Hepatocyte (in vitro differentiated cells): ENCODE data around the gene TBC1D3B. TPM values are rescaled to one million over a fixed set of nuclear protein-coding genes. Genes with fewer than 3 reads are reported as not detected.
"Not testable (repeated sequence)": the region's sequence is repeated elsewhere in the genome, so short reads cannot be mapped to it uniquely, and the experiment has no call there.

Source experiments
- DNase-seq: peaks from one replicate; pipeline ENCODE4 v3.0.0-alpha.2; 2016; ENCODE audit warnings: low spot score
- H2AFZ ChIP-seq: fragments of 200-600 bp; sonication (generic); 2 replicates; pipeline ENCODE4 v1.6.0; 2016; ENCODE audit warnings: antibody characterized with exemption, mild to moderate bottlenecking
- H3K27ac ChIP-seq: fragments of 200-600 bp; sonication (generic); 2 replicates; pipeline ENCODE4 v1.5.1; 2016; ENCODE audit warnings: mild to moderate bottlenecking
- H3K27me3 ChIP-seq: fragments of 200-600 bp; sonication (generic); 2 replicates; pipeline ENCODE4 v1.6.1; 2016
- H3K36me3 ChIP-seq: fragments of 200-600 bp; sonication (generic); replicated peaks from 2 replicates; pipeline ENCODE4 v1.5.1; 2016; ENCODE audit warnings: low read depth; ENCODE audit not compliant: insufficient read depth
- H3K4me1 ChIP-seq: fragments of 200-600 bp; sonication (generic); 2 replicates; pipeline ENCODE4 v1.5.1; 2016; ENCODE audit warnings: mild to moderate bottlenecking, moderate library complexity; ENCODE audit not compliant: insufficient read depth
- H3K4me2 ChIP-seq: fragments of 200-600 bp; sonication (generic); 2 replicates; pipeline ENCODE4 v1.6.0; 2016
- H3K4me3 ChIP-seq: fragments of 200-600 bp; sonication (generic); 2 replicates; pipeline ENCODE4 v1.5.1; 2016; ENCODE audit warnings: mild to moderate bottlenecking
- H3K79me2 ChIP-seq: fragments of 200-600 bp; sonication (generic); 2 replicates; pipeline ENCODE4 v1.6.0; 2017; ENCODE audit warnings: mild to moderate bottlenecking
- H3K9me2 ChIP-seq: fragments of 200-600 bp; sonication (generic); replicated peaks from 2 replicates; pipeline ENCODE4 v1.6.0; 2017; ENCODE audit warnings: mild to moderate bottlenecking; ENCODE audit not compliant: insufficient read depth
- H3K9me3 ChIP-seq: fragments of 200-600 bp; sonication (generic); 2 replicates; pipeline ENCODE4 v1.5.1; 2016; ENCODE audit warnings: low read depth, mild to moderate bottlenecking
- H4K20me1 ChIP-seq: fragments of 200-600 bp; sonication (generic); 2 replicates; pipeline ENCODE4 v1.6.0; 2016; ENCODE audit warnings: mild to moderate bottlenecking; ENCODE audit not compliant: insufficient read depth, poor library complexity, severe bottlenecking
- EZH2 ChIP-seq: fragments of 200-600 bp; sonication (generic); IDR thresholded peaks from 2 replicates; pipeline ENCODE4 v1.6.1; 2016; ENCODE audit warnings: antibody characterized with exemption, mild to moderate bottlenecking, borderline replicate concordance
- EZH2phosphoT487 ChIP-seq: fragments of 200-600 bp; sonication (generic); IDR thresholded peaks from one replicate; pipeline ENCODE4 v1.6.1; 2018; ENCODE audit warnings: antibody characterized with exemption, mild to moderate bottlenecking, low read depth, moderate library complexity; ENCODE audit not compliant: unreplicated experiment, severe bottlenecking
- WGBS: methylation state at CpG from one replicate; pipeline ENCODE4 v1.1.6; 2016; ENCODE audit warnings: low lambda C conversion rate; ENCODE audit errors: missing lambda C conversion rate; 5-methylcytosine and 5-hydroxymethylcytosine counted together
- polyA plus RNA-seq: library from polyadenylated mRNA; unstranded; fragments of >200 nt; fragmentation: Nextera tagmentation; extraction: Ambion mirVana; gene quantifications from 2 replicates; pipeline ENCODE4 v1.2.1, GENCODE V29; 2016
- total RNA-seq: library from RNA; depleted of rRNA; stranded (reverse); fragments of >200 nt; gene quantifications from 2 replicates; pipeline ENCODE4 v1.2.3, GENCODE V29; 2014
- TF ChIP-seq, protein P1 (sequence below): fragments of 200-600 bp; sonication (generic); IDR thresholded peaks from 2 replicates; pipeline ENCODE4 v1.5.1; 2016; ENCODE audit warnings: antibody characterized with exemption, mild to moderate bottlenecking; ENCODE audit not compliant: poor library complexity

Gene TBC1D3B
- total and polyA plus RNA-seq, 2 experiments from 2014 or later: 4.7 TPM; not detected in 1

DNA sequence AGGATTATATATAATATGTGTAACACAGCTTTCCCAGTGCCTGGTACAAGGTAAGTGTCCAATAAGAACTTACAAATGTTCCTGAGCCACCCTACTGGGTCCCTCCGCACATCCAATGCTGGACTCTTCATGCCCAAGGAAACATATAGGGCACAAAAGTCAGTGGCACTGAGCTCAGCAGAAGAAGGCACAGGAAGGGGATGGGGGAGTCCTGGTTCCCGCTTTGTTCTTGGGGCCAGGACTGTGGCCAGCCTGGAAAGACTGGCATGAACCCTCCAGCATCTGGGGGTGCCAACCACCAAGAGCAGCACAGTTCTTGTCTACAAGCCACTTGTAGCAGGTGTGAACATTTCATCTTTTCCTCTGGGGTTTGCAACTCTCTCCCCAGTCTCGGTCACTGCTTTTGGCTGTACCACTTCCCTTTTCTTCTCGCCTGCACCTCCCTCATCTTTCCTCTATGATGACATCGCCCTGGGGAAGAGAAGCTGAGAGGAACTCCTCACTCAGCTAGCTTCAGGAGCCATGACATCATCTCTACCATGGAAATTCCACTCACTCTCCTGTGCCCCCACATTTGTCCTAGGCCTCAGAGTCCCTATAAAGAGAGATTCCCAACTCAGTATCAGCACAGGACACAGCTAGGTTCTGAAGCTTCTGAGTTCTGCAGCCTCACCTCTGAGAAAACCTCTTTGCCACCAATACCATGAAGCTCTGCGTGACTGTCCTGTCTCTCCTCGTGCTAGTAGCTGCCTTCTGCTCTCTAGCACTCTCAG, 34.2 kb upstream of the TBC1D3B start, which contains the start of gene CCL4L2:
Gene CCL4L2, plus strand, starts transcription at position 625 of the 773 bp plus-strand sequence.
- not testable (repeated sequence) for H3K36me3 ChIP-seq, DNase-seq, H3K27ac ChIP-seq, H4K20me1 ChIP-seq, H2AFZ ChIP-seq, H3K4me3 ChIP-seq, H3K9me2 ChIP-seq, H3K79me2 ChIP-seq, H3K9me3 ChIP-seq, H3K4me1 ChIP-seq, H3K4me2 ChIP-seq
- 90% methylated on average over 7 of the region's 7 CpGs for WGBS
- H3K27me3 ChIP-seq: peaks cover 15% of the 10 kb centered on the region

DNA sequence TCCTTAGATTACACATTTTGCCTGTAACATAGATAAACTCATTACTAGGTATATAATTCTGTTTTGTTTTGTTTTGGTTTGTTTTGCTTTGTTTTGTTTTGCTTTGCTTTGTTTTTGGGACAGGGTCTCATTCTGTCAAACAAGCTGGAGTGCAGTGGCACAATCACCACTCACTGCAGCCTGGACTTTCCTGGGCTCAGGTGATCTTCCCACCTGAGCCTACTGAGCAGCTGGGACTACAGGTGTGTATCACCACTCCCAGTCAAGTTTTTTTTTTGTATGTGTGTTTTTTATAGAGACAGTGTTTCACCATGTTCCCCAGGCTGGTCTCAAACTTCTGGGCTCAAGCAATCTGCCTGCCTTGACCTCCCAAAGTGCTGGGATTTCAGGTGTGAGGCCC, 33.1 kb upstream of the TBC1D3B start:
- TF ChIP-seq EZH2phosphoT487: no peak
- TF ChIP-seq, protein P1, sequence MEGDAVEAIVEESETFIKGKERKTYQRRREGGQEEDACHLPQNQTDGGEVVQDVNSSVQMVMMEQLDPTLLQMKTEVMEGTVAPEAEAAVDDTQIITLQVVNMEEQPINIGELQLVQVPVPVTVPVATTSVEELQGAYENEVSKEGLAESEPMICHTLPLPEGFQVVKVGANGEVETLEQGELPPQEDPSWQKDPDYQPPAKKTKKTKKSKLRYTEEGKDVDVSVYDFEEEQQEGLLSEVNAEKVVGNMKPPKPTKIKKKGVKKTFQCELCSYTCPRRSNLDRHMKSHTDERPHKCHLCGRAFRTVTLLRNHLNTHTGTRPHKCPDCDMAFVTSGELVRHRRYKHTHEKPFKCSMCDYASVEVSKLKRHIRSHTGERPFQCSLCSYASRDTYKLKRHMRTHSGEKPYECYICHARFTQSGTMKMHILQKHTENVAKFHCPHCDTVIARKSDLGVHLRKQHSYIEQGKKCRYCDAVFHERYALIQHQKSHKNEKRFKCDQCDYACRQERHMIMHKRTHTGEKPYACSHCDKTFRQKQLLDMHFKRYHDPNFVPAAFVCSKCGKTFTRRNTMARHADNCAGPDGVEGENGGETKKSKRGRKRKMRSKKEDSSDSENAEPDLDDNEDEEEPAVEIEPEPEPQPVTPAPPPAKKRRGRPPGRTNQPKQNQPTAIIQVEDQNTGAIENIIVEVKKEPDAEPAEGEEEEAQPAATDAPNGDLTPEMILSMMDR: no peak
- H3K4me1 ChIP-seq: no peaks in the 10 kb centered on the region
- no peaks in the 10 kb centered on the region for H4K20me1 ChIP-seq
- no peaks in the 10 kb centered on the region for H3K79me2 ChIP-seq
- H3K4me3 ChIP-seq: no peak overlapping the region
- H3K9me2 ChIP-seq: no peaks in the 10 kb centered on the region
- DNase-seq: no peak
- no peak overlapping the region for H2AFZ ChIP-seq
- H3K4me2 ChIP-seq: no peak overlapping the region
- H3K9me3 ChIP-seq: no peaks in the 10 kb centered on the region
- H3K27me3 ChIP-seq: peaks cover 13% of the 10 kb centered on the region
- no peak overlapping the region for H3K27ac ChIP-seq
- no peaks in the 10 kb centered on the region for H3K36me3 ChIP-seq

DNA sequence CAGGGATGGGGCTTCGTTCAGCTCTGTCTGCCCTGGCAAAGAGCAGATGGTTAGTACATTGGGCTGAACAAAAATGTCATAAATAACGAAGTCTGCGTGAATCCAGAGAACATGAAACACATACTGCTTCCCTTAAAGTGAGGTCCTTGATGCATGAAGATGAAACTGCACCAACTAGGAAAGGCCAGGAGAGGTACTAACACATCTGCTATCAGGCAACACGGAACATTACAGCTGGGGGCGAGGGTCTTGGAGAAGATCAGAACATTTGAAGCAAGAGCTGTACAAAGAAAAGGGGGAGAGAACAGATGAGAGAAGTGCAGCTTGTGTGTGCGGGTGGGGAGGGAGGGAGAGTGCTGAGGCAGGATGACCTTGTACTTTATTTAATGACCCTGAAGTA, 30.9 kb upstream of the TBC1D3B start:
- H3K27me3 ChIP-seq, H2AFZ ChIP-seq: not testable (repeated sequence)

DNA sequence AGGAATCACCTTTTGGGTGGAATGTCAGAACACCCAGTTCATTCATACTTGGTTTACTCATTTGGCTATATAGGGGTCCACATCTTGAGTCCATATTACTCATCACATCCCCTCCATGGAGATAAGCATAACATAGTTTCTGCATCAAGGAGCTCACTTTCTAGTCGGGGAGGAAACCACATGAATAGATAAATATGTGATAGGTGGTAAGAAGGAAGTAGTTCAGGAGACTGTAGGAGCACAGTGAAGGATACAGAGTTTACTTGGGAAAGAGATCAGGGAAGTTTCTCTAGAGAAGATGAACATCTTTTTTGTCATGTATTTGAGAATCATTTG, 30.0 kb upstream of the TBC1D3B start:
- H3K4me2 ChIP-seq, H3K9me2 ChIP-seq, H3K79me2 ChIP-seq, H2AFZ ChIP-seq, H3K27me3 ChIP-seq, H3K9me3 ChIP-seq, H3K36me3 ChIP-seq, H3K4me1 ChIP-seq, H3K4me3 ChIP-seq, DNase-seq, H4K20me1 ChIP-seq, H3K27ac ChIP-seq: not testable (repeated sequence)
- 72% methylated on average over 1 of the region's 1 CpG for WGBS

More for the DNA sequence above, 30.9 kb upstream of the TBC1D3B start:
- WGBS: 74% methylated on average over 6 of the region's 6 CpGs
- H3K4me2 ChIP-seq, H4K20me1 ChIP-seq, H3K36me3 ChIP-seq, DNase-seq, H3K9me2 ChIP-seq, H3K9me3 ChIP-seq, H3K4me3 ChIP-seq, H3K27ac ChIP-seq, H3K79me2 ChIP-seq, H3K4me1 ChIP-seq: not testable (repeated sequence)

DNA sequence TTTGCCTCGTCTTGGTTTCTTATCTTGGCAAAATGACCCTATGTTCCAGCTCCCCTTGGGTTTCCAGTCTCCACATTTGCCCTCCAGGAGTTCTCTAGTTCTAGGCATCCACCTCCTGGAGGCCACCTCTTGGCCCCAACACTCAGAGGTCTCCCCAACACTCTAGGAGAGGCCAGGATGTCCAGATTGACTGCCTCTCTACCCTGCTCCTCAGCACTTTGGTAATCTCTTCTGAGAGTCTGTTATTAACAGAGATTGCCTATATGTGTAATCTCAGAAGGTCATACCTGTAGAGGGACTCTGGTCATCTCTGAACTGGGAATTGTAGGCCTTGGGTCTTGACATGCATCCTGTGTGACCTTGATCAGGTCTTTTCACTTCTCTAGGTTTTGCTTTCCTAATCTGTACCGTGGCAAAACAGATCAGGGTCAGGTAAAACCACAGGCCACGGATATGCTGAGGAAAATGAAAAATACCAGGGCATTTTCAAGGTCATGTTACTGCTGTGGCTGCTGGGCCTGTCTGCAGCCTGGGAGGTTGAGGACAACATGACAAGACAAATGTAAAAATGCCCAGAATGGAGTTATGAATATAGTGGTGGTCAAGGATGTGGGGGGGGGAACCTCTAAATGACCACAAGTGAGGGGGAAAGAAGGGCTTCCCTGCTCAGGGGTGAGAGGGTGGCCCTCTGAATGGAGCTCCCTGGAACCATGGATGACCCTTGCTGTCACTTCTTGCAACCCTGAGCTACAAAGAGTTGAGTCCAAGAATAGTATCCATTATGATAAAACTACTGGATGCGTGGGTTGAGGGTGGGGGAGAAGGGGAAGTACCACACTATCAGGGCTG, 29.4 kb upstream of the TBC1D3B start:
- TF ChIP-seq, protein P1: no peak
- TF ChIP-seq EZH2: no peak
- no peak for TF ChIP-seq EZH2phosphoT487
- H3K36me3 ChIP-seq: no peaks in the 10 kb centered on the region
- no peak overlapping the region for H2AFZ ChIP-seq
- no peaks in the 10 kb centered on the region for H3K9me2 ChIP-seq
- no peaks in the 10 kb centered on the region for H3K27me3 ChIP-seq
- no peak for DNase-seq
- no peak overlapping the region for H3K27ac ChIP-seq
- no peak overlapping the region for H3K4me2 ChIP-seq
- H3K9me3 ChIP-seq: no peaks in the 10 kb centered on the region
- H3K79me2 ChIP-seq: no peaks in the 10 kb centered on the region
- H3K4me3 ChIP-seq: no peak overlapping the region
- WGBS: 92% methylated on average over 4 of the region's 4 CpGs
- H3K4me1 ChIP-seq: no peaks in the 10 kb centered on the region
- H4K20me1 ChIP-seq: no peaks in the 10 kb centered on the region
